Gastrocnemius medialis (tissue), 4 donors: ENCODE data around the gene TMCO4. TPM values are rescaled to one million over a fixed set of nuclear protein-coding genes. Genes with fewer than 3 reads are reported as not detected.

Experiments used
- ATAC-seq, 2 donors: fragments of 150-250 bp; one replicate each; pipeline ENCODE4 v1.9.1; 2016
- DNase-seq, 2 donors: peaks; one replicate each; pipeline ENCODE4 v3.0.0-alpha.2; 2019
- H3K27ac ChIP-seq, 4 donors: fragments of 200-600 bp; sonication (generic); 1 replicate in 1 of 4; 2 replicates in 3 of 4; pipeline ENCODE4 v1.5.1; 2016 to 2018; ENCODE audit warnings: mild to moderate bottlenecking in 2 of 4, moderate library complexity in 1 of 4
- H3K27me3 ChIP-seq, 3 donors: fragments of 200-600 bp; sonication (generic) in 2 of 3; 1 replicate in 1 of 3; 2 replicates in 2 of 3; pipeline versions ENCODE4 v1.5.1 to v1.6.0; 2016 to 2019; ENCODE audit warnings: mild to moderate bottlenecking in 1 of 3, moderate library complexity in 1 of 3
- H3K36me3 ChIP-seq, 2 donors: fragments of 200-600 bp; sonication (generic) in 1 of 2; one replicate each; pipeline ENCODE4 v1.5.1; 2017 to 2018
- H3K4me1 ChIP-seq, 2 donors: fragments of 200-600 bp; sonication (generic) in 1 of 2; one replicate each; pipeline ENCODE4 v1.5.1; 2016 to 2017; ENCODE audit warnings: mild to moderate bottlenecking in 2 of 2
- H3K4me3 ChIP-seq, 4 donors: fragments of 200-600 bp; sonication (generic) in 3 of 4; 1 replicate in 1 of 4; 2 replicates in 3 of 4; pipeline ENCODE4 v1.5.1; 2016 to 2019; ENCODE audit warnings: mild to moderate bottlenecking in 2 of 4
- H3K9me3 ChIP-seq, 3 donors: fragments of 200-600 bp; sonication (generic) in 2 of 3; 1 replicate in 1 of 3; 2 replicates in 2 of 3; pipeline ENCODE4 v1.5.1; 2016 to 2019
- POLR2A ChIP-seq, 2 donors: fragments of 450-650 bp; IDR thresholded peaks; one replicate each; pipeline ENCODE4 v1.6.1; 2017; ENCODE audit warnings: antibody characterized with exemption in 2 of 2, mild to moderate bottlenecking in 2 of 2, moderate library complexity in 2 of 2
- in situ Hi-C, 4 donors: fragments of 200-750 bp; cut with MboI; loops; one replicate each; pipeline versions ENCODE4 v1.15.0 to v1.8.0; 2017; ENCODE audit warnings: low sequenced_read_pairs in 4 of 4
- intact Hi-C: fragments of 100-400 bp; cut with DNase I; formaldehyde crosslinking; loops from one replicate; pipeline ENCODE4 v1.15.1; 2023; ENCODE audit warnings: low total_unique reads
- total RNA-seq, 4 donors: library from RNA; depleted of rRNA; stranded (reverse); fragments of >200 nt; gene quantifications; one replicate each; pipeline versions ENCODE4 v1.1.0 to v1.2.3, GENCODE V29; 2016
- TF ChIP-seq, protein P1 (sequence below), 5 experiments: fragments of 450-650 bp in 3 of 5; fragments of 200-600 bp in 2 of 5; sonication (generic) in 2 of 5; IDR thresholded peaks in 4 of 5; conservative IDR thresholded peaks in 1 of 5; 1 replicate in 4 of 5; 2 replicates in 1 of 5; pipeline ENCODE4 v1.5.1; 2016 to 2019; ENCODE audit warnings: antibody characterized with exemption in 5 of 5, mild to moderate bottlenecking in 3 of 5, moderate library complexity in 3 of 5

TMCO4 gene
- total RNA-seq, 4 donors from 2014 or later, result 0.95 to 3.9 (median 2.4) TPM

DNA sequence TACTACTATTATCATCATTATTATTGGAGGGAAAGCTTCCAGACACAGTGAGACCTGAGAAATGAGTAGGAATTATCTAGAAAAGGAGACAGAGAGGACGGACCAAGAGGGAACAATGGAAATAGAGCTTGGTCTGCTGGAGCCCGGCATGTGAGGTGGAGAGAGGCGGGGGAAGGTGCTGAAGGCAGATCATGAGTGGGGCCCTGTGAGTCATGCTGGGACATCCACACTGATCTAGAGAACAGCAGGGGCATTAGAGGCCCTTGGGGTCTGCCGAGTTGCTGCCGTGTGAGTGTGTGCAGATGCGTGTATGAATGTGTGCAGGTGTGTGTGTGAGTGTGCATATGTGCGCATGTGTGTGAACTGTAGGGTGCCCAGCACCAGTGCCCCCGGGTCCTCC, 65.7 kb downstream of the TMCO4 start:
- DNase-seq (no peak), ATAC-seq (no peak)
- H3K27me3 ChIP-seq, result no peaks in the 10 kb centered on the region
- H3K9me3 ChIP-seq, result no peaks in the 10 kb centered on the region
- H3K36me3 ChIP-seq, result no peaks in the 10 kb centered on the region
- no peak overlapping the region for H3K4me3 ChIP-seq
- TF ChIP-seq, protein P1, sequence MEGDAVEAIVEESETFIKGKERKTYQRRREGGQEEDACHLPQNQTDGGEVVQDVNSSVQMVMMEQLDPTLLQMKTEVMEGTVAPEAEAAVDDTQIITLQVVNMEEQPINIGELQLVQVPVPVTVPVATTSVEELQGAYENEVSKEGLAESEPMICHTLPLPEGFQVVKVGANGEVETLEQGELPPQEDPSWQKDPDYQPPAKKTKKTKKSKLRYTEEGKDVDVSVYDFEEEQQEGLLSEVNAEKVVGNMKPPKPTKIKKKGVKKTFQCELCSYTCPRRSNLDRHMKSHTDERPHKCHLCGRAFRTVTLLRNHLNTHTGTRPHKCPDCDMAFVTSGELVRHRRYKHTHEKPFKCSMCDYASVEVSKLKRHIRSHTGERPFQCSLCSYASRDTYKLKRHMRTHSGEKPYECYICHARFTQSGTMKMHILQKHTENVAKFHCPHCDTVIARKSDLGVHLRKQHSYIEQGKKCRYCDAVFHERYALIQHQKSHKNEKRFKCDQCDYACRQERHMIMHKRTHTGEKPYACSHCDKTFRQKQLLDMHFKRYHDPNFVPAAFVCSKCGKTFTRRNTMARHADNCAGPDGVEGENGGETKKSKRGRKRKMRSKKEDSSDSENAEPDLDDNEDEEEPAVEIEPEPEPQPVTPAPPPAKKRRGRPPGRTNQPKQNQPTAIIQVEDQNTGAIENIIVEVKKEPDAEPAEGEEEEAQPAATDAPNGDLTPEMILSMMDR (IDR thresholded peaks at IDR 0.05 in 4 of 5, conservative IDR thresholded peaks at IDR 0.05 in 1 of 5), result no peak
- TF ChIP-seq POLR2A (IDR thresholded peaks at IDR 0.05), result no peak
- in situ Hi-C loops, result no loop called here
- peaks cover 8 to 10% of the 10 kb centered on the region in 2 donors for H3K4me1 ChIP-seq
- no peak overlapping the region for H3K27ac ChIP-seq
- intact Hi-C loops, result no loop called here

DNA sequence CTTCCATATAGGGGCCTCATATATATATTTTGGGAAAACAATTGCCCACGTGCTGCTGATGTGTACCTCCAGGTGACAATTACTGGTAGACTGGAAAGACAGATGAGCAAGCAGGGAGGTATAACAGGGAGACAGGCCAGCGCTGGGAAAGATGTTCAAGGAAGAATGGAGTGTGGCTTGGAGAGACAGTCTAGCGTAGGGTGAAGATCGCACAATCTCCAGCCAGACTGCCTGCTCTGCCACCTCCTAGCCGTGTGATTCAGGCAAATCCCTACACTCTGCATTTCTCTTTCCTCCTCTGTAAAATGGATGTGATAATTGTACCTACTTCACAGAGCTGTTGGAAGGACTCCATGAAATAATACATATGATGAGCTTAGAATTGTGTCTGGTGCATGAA, 66.1 kb downstream of the TMCO4 start:
- TF ChIP-seq, protein P1 (IDR thresholded peaks at IDR 0.05 in 4 of 5, conservative IDR thresholded peaks at IDR 0.05 in 1 of 5), result no peak
- TF ChIP-seq POLR2A (IDR thresholded peaks at IDR 0.05), result no peak
- H3K27me3 ChIP-seq, result no peaks in the 10 kb centered on the region
- DNase-seq (no peak), ATAC-seq (no peak)
- in situ Hi-C loops (no loop called here), intact Hi-C loops (no loop called here)
- H3K4me3 ChIP-seq, result no peak overlapping the region
- H3K9me3 ChIP-seq, result no peaks in the 10 kb centered on the region
- no peak overlapping the region for H3K27ac ChIP-seq
- no peaks in the 10 kb centered on the region for H3K36me3 ChIP-seq
- H3K4me1 ChIP-seq, result peaks cover 8 to 14% of the 10 kb centered on the region in 2 donors

DNA sequence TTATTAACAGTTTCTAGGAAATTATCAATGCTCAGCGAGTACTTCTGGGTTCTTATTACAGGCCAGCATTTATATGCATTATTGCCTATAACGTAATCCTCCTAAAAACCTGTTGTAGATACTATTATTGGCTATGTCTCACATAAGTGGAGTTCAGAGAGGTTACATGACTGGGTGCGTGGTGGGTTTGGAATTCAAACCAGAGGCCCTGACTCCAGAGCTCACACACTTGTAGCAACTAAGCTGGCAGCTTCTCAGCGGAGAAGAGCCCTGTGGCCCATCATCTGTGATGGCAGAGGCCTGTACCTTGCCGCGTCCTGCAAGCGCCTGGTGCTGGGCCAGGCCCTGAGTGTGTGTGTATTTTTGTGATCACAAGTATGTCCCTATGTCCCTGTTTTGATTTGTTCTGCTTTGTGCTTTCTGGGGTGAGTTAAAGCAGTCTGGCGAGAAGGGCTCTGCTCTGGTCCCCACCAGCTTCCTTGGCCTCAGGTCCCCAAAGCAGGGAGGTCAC, 68.3 kb downstream of the TMCO4 start:
- in situ Hi-C loops (no loop called here), intact Hi-C loops (no loop called here)
- Histone ChIP-seq H3K36me3 (no peaks in the 10 kb centered on the region), H3K27me3 (no peaks in the 10 kb centered on the region), H3K4me3 (no peak overlapping the region), H3K9me3 (no peaks in the 10 kb centered on the region), H3K4me1 (peaks cover 9 to 24% of the 10 kb centered on the region in 2 donors), H3K27ac (no peak overlapping the region)
- no peak for TF ChIP-seq POLR2A (IDR thresholded peaks at IDR 0.05)
- TF ChIP-seq, protein P1 (IDR thresholded peaks at IDR 0.05 in 4 of 5, conservative IDR thresholded peaks at IDR 0.05 in 1 of 5), result no peak
- no peak for ATAC-seq
- DNase-seq, result no peak

DNA sequence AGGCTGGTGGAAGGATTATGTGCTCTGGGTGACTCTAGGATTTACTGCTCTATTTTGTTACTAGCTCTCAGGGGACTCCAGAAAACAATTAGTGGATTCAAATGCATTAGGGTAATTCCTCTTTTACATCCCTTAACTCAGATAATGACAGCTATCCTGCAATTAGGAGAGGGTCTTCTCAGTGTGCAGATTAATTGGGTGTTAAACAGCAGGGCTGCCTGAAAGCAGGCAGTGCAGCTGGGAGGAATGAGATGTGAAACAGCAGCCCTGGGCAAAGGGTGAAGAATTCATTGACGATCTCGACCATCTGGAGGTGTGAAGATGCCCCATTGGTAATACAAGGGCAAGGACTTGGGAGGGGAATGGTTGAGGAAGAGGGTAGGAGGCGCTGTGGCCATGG, 68.9 kb downstream of the TMCO4 start:
- Histone ChIP-seq H3K36me3 (no peaks in the 10 kb centered on the region), H3K27ac (no peak overlapping the region), H3K4me3 (no peak overlapping the region), H3K27me3 (no peaks in the 10 kb centered on the region), H3K9me3 (no peaks in the 10 kb centered on the region), H3K4me1 (peaks cover 5 to 23% of the 10 kb centered on the region in 2 donors)
- in situ Hi-C loops (no loop called here), intact Hi-C loops (no loop called here)
- TF ChIP-seq, protein P1 (IDR thresholded peaks at IDR 0.05 in 4 of 5, conservative IDR thresholded peaks at IDR 0.05 in 1 of 5), result no peak
- no peak for TF ChIP-seq POLR2A (IDR thresholded peaks at IDR 0.05)
- DNase-seq (no peak), ATAC-seq (no peak)

DNA sequence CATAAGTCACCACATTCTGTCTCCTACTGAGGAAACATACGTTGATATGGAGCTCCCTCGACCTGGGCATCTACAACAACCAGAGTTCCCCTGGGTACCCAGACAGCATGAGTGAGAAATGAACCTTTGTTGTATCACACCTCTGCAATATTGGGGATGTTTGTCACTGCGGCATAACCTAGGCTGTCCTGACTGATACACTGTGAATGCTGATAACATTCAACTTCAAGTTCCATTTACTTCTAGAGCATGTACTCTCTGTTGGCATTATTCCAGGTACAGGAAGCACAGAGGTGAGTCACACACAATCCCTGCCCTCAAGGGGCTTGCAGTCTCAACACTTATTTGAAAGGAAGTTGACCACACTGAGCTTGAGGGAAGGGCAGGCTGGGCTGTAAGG, 69.5 kb downstream of the TMCO4 start:
- TF ChIP-seq POLR2A (IDR thresholded peaks at IDR 0.05), result no peak
- TF ChIP-seq, protein P1 (IDR thresholded peaks at IDR 0.05 in 4 of 5, conservative IDR thresholded peaks at IDR 0.05 in 1 of 5), result no peak
- no peaks in the 10 kb centered on the region for H3K36me3 ChIP-seq
- no peak overlapping the region for H3K4me3 ChIP-seq
- H3K27me3 ChIP-seq, result no peaks in the 10 kb centered on the region
- no peak overlapping the region for H3K27ac ChIP-seq
- H3K4me1 ChIP-seq, result peaks cover 5 to 17% of the 10 kb centered on the region in 2 donors
- in situ Hi-C loops (no loop called here), intact Hi-C loops (no loop called here)
- H3K9me3 ChIP-seq, result no peaks in the 10 kb centered on the region
- ATAC-seq (no peak), DNase-seq (no peak)
